CD4-positive, alpha-beta T cell treated with Interleukin-15 for 1 hour (primary cell): ENCODE measurements around the gene GNLY.

Source experiments
- DNase-seq: peaks from one replicate; pipeline ENCODE4 v3.0.0-alpha.2; 2020

GNLY gene

DNA sequence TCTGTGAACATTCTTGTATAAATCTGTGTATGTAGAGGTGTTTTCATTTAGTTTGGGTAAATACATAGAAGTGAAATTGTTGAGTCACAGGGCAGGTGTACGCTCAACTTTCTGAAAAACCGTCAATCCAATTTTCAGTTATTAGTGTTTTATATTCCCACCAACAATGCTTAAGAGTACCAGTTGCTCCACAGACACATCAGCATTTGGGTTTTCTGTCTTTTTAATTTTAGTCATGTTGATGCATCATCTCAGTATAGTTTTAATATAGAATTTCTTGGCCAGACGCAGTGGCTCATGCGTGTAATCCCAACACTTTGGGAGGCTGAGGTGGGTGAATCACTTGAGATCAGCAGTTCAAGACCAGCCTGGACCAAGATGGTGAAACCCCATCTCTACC is 3.2 kb upstream of the GNLY start:
- DNase-seq, result no peak

GRCh38 chr2:85692039-85692645 is 2.0 kb upstream of the GNLY start:
- DNase-seq, result no peak

DNA sequence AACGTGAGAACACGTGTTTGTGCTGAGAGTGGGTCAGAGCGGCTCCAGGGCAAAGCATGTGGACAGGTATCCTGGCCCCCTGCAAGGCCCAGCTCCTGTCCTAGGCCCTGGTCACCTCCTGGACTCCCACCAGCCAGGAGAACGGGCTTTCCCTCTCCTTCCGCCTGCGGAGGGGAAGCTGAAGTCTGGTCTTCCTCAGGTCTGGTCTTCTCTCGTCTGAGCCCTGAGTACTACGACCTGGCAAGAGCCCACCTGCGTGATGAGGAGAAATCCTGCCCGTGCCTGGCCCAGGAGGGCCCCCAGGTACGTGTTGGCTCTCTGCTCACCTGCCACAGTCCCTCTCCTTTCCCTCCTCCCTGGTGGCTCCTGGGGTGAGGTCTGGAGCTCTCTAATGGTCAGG is 963 bp downstream of the GNLY start:
- no peak for DNase-seq

- no peak for DNase-seq
Measured at GRCh38 chr2:85695691-85696668, 1.8 kb downstream of the GNLY start.

DNA sequence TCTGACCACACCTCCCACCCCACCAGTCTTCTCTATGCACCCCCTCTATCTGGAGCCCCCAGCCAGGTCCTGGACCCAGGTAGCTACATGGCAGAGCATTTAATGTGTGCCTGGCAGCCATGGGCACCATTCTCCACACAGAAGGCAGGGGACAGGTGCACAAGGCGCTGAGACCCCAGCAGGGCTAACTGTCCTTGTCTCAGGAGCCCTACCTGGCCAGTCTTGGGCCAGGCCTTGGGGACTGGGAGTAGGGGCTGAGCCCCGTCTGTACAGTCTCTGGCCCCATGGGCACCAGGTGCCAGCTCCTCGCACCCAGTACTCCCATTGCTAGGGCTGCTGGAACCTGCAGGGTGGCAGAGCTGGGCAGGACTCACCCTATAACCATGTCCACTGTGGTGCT is 2.9 kb downstream of the GNLY start:
- DNase-seq, result no peak

- no peak for DNase-seq
Measured at GRCh38 chr2:85697716-85698115, 3.6 kb downstream of the GNLY start.

DNA sequence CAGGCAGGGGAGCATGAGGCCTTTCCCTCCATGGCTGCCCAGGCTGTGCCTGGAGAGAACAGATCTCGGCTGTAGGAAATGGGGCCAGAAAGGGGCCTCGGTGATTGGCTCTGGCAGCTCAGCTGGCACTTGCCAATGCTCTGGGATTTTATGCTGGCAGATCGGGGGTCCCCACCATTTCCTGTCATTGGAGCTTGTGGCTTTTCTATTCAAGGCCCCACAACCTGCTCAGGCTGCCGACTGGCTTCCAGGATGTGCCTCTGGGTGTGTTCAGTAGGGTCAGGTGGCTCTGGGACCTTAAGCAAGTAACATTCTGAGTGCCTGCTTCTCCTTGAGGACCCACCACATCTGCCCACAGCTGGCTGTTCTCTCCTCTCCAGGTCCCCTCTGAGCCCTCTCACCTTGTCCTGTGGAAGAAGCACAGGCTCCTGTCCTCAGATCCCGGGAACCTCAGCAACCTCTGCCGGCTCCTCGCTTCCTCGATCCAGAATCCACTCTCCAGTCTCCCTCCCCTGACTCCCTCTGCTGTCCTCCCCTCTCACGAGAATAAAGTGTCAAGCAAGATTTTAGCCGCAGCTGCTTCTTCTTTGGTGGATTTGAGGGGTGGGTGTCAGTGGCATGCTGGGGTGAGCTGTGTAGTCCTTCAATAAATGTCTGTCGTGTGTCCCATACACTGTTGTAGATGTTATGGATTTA is 4.2 kb downstream of the GNLY start:
- DNase-seq, result no peak

DNA sequence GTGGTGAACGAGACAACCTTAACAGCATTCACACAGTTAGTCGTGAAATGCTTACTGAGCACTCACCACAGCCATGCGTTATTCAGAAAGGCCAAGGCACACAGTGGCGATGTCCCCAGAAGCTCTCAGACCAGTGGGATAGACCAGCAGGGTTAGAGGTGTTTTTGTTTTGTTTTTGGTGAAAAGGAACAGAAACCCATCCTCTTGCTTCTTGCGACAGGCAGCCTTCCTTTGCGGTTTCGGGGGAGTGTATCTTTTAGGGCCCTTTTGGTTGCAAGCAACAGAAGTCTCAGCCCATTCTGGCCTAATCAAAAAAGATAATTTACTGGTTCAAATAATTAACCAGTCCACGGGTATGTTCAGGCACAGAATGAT is 4.7 kb downstream of the GNLY start:
- DNase-seq, result no peak

DNA sequence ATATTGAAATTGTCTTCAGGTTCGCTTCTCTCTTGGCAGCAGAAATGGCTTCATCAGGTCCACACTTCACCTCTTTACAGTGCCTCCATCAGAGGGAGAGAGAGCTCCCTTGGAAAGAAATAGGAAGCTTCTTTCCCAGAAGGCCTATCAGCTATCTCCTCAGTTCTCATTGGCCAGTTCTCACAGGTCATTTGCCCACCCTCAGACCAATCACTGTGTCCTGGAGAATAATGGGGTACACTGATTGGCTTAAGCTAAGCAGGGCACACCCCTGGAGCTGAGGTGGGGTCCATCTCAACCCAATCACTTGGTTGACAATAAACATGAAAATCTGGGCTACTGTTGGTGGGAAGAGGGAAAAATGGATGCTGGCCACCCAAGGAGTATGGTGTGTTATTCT is 5.2 kb downstream of the GNLY start:
- no peak for DNase-seq

GRCh38 chr2:85702172-85702571 is 8.0 kb downstream of the GNLY start:
- DNase-seq, result no peak

- DNase-seq, result no peak
Measured at GRCh38 chr2:85702800-85703199, 8.6 kb downstream of the GNLY start.

DNA sequence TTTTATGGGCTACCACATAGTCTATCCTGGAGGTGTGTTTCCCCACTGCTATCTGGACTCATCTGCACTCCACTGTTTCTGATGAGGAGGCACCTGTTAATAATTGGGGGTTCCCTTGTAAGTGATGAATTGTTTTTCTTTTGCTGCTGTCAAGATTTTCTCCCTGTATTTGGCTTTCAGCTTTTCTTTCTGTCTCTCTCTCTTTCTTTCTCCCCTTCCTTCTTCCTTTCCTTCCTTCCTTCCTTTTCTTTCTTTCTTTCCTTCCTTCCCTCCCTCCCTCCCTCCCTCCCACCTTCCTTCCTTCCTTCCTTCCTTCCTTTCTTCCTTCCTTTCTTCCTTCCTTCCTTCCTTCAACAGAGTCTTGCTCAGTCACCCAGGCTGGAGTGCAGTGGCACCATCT is 9.2 kb downstream of the GNLY start:
- DNase-seq, result no peak

DNA sequence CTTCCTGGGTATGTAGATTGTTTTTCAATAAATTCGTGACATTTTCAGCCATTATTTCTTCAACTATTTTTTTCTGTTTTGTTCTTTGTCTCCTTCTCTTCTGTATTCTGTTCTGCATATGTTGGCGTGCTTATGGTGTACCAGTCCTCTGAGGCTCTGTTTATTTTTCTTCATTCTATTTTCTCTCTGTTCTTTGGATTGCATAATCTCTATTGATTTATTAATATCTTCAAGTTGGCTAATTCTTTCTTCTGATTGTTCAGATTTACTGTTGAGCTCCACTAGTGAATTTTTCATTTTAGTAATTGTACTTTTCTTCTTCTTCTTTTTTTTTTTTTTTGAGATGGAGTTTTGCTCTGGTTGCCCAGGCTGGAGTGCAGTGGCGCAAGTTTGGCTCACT is 9.9 kb downstream of the GNLY start:
- no peak for DNase-seq

DNA sequence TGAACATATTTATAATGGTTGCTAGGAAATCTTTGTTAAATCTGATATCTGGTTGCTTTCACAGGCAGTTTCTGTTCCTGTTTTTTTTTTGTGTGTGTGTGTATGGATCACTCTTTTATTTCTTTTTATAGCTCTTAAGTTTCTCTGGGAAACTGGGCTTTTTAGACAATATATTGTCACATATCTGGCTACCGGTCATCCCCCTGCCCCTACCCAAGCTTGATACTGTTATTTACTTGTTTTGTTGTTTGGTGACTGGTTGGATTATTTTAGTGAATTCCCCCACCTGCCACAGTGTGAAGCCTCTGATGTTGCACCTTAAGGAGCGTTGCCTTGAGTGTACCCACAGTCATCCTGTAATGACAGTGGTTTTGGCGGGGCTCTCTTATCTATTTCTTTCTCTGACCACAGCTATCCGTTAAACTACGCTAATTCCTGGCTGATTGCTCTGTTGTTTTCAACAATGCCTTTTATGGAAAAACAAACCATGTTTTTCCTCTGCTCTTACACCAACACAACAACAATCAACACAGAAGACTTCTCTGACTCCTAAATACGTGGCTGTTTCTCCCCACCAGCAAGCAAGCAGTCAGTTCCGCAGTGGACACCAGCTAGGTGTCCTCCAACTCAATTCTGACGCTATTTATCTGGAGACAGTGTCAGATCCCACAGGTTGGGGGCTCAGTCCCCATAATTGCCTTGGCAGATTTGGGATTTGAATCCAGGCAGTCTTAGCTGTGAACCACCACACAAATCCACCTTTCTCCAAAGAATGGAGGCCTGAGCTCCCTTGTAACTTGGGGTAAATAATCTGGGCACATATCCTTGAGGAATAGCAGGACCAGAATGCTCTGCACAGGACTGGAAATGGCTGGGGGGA is 10.9 kb downstream of the GNLY start:
- DNase-seq, result peak; percentile 35

DNA sequence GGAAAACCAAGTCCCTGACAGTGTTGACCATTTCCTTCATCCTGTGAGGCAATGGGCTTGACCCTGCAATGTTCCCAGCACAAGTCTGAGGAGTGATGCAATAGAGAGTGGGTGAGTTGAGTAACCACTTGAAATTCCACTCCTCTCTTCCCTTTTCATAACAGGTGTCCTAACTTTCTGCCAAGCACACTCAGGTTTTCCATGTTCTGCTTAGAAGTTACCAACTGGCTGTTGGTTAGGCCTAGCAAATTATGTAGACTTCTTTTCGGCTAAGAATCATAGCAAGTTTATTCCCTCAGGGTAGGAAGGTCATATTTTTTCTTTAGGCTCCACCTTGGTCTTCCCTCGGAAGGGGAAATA is 11.5 kb downstream of the GNLY start:
- DNase-seq, result no peak

DNA sequence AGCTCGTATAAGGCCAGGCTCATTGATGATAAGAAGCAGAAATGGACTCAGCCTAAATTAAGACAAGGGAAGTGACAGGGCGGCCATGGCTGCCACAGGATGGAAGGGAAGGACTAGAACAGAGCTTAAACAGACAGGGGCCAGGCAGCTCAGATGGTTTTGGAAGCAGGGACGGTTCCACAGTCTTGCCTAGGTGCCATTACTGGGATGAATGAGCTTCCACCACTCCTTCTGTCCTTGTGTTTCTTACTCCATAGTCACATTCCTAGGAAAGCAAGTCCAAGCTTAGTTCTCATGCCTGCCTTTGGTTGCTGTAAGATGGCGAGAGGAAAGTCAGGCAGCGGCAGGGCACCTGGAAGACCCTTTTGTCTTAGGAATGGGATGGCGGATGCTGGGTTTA is 11.9 kb downstream of the GNLY start:
- no peak for DNase-seq

DNA sequence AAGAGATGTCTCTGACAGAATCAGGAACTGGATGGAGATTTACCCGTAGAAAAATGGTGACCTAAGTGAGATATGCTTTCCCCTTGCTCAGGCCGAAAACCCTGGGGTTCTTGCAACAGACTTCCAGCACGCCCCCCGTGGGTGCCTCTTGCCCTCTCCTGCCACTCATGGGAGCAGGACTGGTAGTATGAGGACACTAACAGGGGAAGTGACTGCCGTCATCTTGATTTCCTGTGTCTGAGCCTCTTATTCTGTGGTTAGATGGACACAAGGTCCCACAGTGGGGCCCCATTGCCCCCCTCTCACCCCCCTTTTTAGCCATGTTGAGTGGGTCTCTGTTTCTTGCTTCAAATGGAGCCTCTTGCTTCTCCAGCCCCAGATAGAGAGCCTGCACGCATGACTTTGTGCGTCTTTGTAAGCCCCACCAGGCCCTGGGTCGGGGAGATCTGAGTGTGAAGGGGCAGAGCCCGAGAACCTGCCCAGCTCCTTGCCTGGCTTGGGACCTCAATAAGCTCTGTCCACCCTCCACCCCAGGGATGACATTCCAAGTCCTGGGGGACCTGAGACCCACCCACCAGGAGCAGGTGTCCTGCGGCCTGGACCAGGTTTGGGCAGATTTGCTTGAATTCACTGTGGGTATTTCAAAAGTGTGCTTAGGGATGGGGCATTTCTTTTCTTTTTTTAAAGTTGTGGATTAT is 12.6 kb downstream of the GNLY start:
- DNase-seq, result peak; percentile 77

DNA sequence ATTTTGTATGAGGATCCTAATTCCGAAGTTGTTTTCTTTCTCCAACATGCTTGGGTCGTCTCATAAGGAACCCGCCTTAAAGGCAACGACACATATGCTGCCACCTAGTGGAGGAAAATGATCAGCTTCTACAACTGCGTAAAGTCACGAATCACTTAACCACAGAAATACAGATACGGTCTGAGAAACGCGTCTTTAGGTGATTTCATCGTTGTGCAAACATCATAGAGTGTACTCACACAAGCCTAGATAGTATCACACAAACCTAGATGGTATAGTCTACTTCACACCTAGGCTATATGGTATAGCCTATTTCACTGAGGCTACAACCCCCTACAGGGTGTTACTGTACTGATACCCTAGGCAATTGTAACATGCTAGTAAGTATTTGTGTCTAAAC is 13.1 kb downstream of the GNLY start:
- peak; percentile 70 for DNase-seq

- no peak for DNase-seq
Measured at GRCh38 chr2:85708641-85709040, 14.5 kb downstream of the GNLY start.

- no peak for DNase-seq
Measured at GRCh38 chr2:85709401-85709811, 15.2 kb downstream of the GNLY start.

DNA sequence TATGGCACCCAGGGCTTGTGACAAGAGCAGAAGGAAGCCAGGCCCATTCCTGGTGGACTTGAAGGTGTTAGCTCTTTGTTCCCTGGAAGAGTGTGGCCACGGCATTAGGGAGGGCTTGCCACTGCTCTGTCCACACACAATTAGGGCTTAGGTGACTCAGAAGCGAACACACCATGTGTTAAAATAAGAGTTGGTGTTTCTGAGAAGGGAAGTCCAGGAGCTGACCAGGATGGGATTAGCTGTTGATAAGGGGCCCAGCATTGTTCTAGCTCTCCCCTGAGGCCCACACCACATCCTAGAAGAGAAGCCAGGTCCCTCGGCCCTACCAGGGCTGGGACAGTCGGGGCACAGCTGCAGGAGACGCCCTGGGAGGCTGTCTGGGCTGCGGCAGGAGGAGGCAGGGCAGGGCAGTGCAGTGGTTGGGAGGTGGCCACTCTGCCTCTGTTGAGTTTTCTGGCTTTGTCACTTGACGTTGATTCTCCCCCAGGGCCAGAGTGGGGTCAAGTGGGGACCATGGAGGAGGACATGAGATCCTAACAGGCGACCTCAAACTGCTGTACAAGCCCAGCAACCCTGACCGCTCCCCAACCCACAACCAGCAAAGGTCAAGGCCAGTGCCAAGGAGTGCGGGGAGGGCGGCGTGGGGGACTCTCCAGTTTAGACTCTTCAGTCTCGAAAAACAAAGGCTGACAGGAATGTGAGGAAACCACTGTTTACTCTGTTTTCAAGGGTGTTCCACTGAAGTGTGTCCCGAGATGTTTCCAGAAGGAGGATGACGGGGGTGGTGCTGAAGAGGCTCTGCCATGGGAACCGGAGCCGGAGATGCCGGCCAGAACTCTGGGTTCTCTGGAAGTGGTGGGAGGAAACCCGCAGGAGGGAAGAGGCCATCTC is 16.8 kb downstream of the GNLY start:
- no peak for DNase-seq
